Neural progenitor cell (in vitro differentiated cells): ENCODE results near the gene UNC5CL. TPM values are rescaled to one million over a fixed set of nuclear protein-coding genes. Genes with fewer than 3 reads are reported as not detected.

ENCODE experiments used
- DNase-seq: peaks from one replicate; pipeline ENCODE4 v3.0.0-alpha.2; 2016; ENCODE audit warnings: low spot score
- H2AFZ ChIP-seq: fragments of 200-600 bp; sonication (generic); replicated peaks from 2 replicates; pipeline ENCODE4 v1.6.1; 2016; ENCODE audit warnings: antibody characterized with exemption
- H3F3A ChIP-seq: fragments of 200-600 bp; sonication (generic); 2 replicates; pipeline ENCODE4 v1.6.1; 2016; ENCODE audit warnings: antibody characterized with exemption, low read depth
- H3K27ac ChIP-seq: fragments of 200-600 bp; sonication (generic); 2 replicates; pipeline ENCODE4 v1.5.1; 2016; ENCODE audit warnings: mild to moderate bottlenecking
- H3K27me3 ChIP-seq: fragments of 200-600 bp; sonication (generic); 2 replicates; pipeline ENCODE4 v1.6.1; 2016; ENCODE audit warnings: mild to moderate bottlenecking, moderate library complexity
- H3K36me3 ChIP-seq: fragments of 200-600 bp; sonication (generic); 2 replicates; pipeline ENCODE4 v1.5.1; 2016
- H3K4me1 ChIP-seq: fragments of 200-600 bp; sonication (generic); 2 replicates; pipeline ENCODE4 v1.6.1; 2016; ENCODE audit warnings: mixed run types
- H3K4me2 ChIP-seq: fragments of 200-600 bp; sonication (generic); 2 replicates; pipeline ENCODE4 v1.6.1; 2016
- H3K4me3 ChIP-seq: fragments of 200-600 bp; sonication (generic); 2 replicates; pipeline ENCODE4 v1.5.1; 2016
- H3K79me2 ChIP-seq: fragments of 200-600 bp; sonication (generic); 2 replicates; pipeline ENCODE4 v1.6.1; 2016; ENCODE audit warnings: low read depth
- H3K9ac ChIP-seq: fragments of 200-600 bp; sonication (generic); 2 replicates; pipeline ENCODE4 v1.6.1; 2016
- H3K9me3 ChIP-seq: fragments of 200-600 bp; sonication (generic); 2 replicates; pipeline ENCODE4 v1.5.1; 2016; ENCODE audit warnings: low read depth
- H4K20me1 ChIP-seq: fragments of 200-600 bp; sonication (generic); 2 replicates; pipeline ENCODE4 v1.6.1; 2016; ENCODE audit warnings: low read depth
- H3K27ac Mint-ChIP-seq: 3 replicates; pipeline ENCODE4 v1.8.0; 2021; ENCODE audit warnings: mixed read lengths
- H3K27me3 Mint-ChIP-seq: 2 replicates; pipeline ENCODE4 v1.8.0; 2022; ENCODE audit warnings: low read depth, mild to moderate bottlenecking, inconsistent platforms, moderate library complexity, mixed read lengths; ENCODE audit not compliant: insufficient read depth
- H3K36me3 Mint-ChIP-seq: 3 replicates; pipeline ENCODE4 v1.8.0; 2021; ENCODE audit warnings: mixed read lengths
- H3K4me1 Mint-ChIP-seq: 3 replicates; pipeline ENCODE4 v1.8.0; 2021; ENCODE audit warnings: mixed read lengths
- H3K4me3 Mint-ChIP-seq: 3 replicates; pipeline ENCODE4 v1.8.0; 2021; ENCODE audit warnings: mild to moderate bottlenecking, moderate library complexity, mixed read lengths
- H3K9me3 Mint-ChIP-seq: 3 replicates; pipeline ENCODE4 v1.8.0; 2020; ENCODE audit warnings: mixed read lengths
- EZH2 ChIP-seq: fragments of 200-600 bp; sonication (generic); IDR thresholded peaks from 2 replicates; pipeline ENCODE4 v1.6.1; 2017; ENCODE audit warnings: antibody characterized with exemption, mild to moderate bottlenecking, moderate library complexity
- EZH2phosphoT487 ChIP-seq: fragments of 200-600 bp; sonication (generic); IDR thresholded peaks from 2 replicates; pipeline ENCODE4 v1.6.1; 2017; ENCODE audit warnings: antibody characterized with exemption
- total RNA-seq: library from RNA; depleted of rRNA; stranded (reverse); fragments of >200 nt; gene quantifications from 2 replicates; pipeline ENCODE4 v1.2.3, GENCODE V29; 2015; ENCODE audit warnings: low replicate concordance
- TF ChIP-seq, protein P1 (sequence below): fragments of 200-600 bp; sonication (generic); IDR thresholded peaks from 2 replicates; pipeline ENCODE4 v1.5.1; 2017; ENCODE audit warnings: antibody characterized with exemption, mild to moderate bottlenecking

UNC5CL gene
- total RNA-seq, 1 donor from 2014 or later, result 2.2 TPM

DNA sequence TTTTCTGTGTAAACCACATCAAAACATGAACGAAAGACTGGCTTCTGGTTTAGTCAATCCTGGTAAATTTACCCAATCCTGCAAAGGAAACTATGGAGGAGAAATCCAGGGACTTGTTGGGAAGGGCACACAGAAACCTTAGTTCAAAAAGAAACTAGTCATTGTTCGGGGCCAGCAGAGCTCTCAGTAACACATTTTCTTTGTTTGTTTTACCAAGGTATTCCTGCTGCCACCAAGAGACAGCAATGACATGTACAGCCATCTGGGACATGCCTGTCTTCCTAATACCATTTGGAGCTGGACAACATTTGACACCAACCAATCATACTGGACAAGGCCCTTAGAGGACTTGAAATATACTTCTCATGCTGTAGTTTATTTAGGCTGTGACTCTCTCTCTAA is 24.9 kb upstream of the UNC5CL start:
- no peaks in the 10 kb centered on the region for H3K4me1 ChIP-seq
- Mint-ChIP-seq H3K9me3 (no peaks in the 10 kb centered on the region), H3K27me3 (no peaks in the 10 kb centered on the region), H3K36me3 (peaks cover 26% of the 10 kb centered on the region), H3K4me3 (no peak overlapping the region), H3K4me1 (peaks cover 2% of the 10 kb centered on the region), H3K27ac (no peak overlapping the region)
- peaks cover 4% of the 10 kb centered on the region for H3K79me2 ChIP-seq
- H2AFZ ChIP-seq, result no peak overlapping the region
- TF ChIP-seq EZH2, result no peak
- TF ChIP-seq, protein P1, sequence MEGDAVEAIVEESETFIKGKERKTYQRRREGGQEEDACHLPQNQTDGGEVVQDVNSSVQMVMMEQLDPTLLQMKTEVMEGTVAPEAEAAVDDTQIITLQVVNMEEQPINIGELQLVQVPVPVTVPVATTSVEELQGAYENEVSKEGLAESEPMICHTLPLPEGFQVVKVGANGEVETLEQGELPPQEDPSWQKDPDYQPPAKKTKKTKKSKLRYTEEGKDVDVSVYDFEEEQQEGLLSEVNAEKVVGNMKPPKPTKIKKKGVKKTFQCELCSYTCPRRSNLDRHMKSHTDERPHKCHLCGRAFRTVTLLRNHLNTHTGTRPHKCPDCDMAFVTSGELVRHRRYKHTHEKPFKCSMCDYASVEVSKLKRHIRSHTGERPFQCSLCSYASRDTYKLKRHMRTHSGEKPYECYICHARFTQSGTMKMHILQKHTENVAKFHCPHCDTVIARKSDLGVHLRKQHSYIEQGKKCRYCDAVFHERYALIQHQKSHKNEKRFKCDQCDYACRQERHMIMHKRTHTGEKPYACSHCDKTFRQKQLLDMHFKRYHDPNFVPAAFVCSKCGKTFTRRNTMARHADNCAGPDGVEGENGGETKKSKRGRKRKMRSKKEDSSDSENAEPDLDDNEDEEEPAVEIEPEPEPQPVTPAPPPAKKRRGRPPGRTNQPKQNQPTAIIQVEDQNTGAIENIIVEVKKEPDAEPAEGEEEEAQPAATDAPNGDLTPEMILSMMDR, result no peak
- no peak for TF ChIP-seq EZH2phosphoT487
- no peak overlapping the region for H3K4me3 ChIP-seq
- no peak overlapping the region for H3K9ac ChIP-seq
- H4K20me1 ChIP-seq, result no peaks in the 10 kb centered on the region
- peaks cover 4% of the 10 kb centered on the region for H3K36me3 ChIP-seq
- H3K27me3 ChIP-seq, result no peaks in the 10 kb centered on the region
- no peak overlapping the region for H3K4me2 ChIP-seq
- DNase-seq, result no peak
- H3K9me3 ChIP-seq, result no peaks in the 10 kb centered on the region
- H3F3A ChIP-seq, result peaks cover 10% of the 10 kb centered on the region
- H3K27ac ChIP-seq, result no peak overlapping the region

DNA sequence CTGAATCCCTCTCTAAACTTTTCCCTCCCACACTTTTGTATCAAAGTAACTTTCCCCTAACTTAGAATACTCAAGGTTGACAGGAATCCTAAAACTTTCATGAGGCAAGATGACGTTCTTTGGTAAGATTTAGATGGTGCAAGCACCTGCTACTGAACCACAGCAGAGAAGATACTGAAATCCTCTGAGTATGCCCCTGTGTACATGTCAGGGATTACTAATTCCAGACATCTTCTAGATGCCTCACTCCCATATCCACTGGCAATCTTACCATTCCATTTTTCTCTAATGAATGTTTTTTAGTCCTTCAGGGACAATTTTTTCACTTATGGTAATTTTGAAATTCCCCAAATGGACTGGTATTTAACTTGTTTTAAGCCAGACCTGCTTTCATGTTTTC is 23.0 kb upstream of the UNC5CL start:
- TF ChIP-seq, protein P1, result no peak
- TF ChIP-seq EZH2phosphoT487 (no peak), EZH2 (no peak)
- Histone ChIP-seq H3K79me2 (peaks cover 4% of the 10 kb centered on the region), H2AFZ (no peak overlapping the region), H3K4me1 (no peaks in the 10 kb centered on the region), H3K4me3 (no peak overlapping the region), H3F3A (peaks cover 2% of the 10 kb centered on the region), H3K9ac (no peak overlapping the region), H3K27me3 (no peaks in the 10 kb centered on the region), H4K20me1 (no peaks in the 10 kb centered on the region), H3K9me3 (no peaks in the 10 kb centered on the region), H3K36me3 (peaks cover 4% of the 10 kb centered on the region), H3K4me2 (no peak overlapping the region), H3K27ac (no peak overlapping the region)
- Mint-ChIP-seq H3K27ac (no peak overlapping the region), H3K9me3 (no peaks in the 10 kb centered on the region), H3K4me3 (no peak overlapping the region), H3K36me3 (peaks cover 26% of the 10 kb centered on the region), H3K4me1 (peaks cover 2% of the 10 kb centered on the region), H3K27me3 (no peaks in the 10 kb centered on the region)
- DNase-seq, result no peak

DNA sequence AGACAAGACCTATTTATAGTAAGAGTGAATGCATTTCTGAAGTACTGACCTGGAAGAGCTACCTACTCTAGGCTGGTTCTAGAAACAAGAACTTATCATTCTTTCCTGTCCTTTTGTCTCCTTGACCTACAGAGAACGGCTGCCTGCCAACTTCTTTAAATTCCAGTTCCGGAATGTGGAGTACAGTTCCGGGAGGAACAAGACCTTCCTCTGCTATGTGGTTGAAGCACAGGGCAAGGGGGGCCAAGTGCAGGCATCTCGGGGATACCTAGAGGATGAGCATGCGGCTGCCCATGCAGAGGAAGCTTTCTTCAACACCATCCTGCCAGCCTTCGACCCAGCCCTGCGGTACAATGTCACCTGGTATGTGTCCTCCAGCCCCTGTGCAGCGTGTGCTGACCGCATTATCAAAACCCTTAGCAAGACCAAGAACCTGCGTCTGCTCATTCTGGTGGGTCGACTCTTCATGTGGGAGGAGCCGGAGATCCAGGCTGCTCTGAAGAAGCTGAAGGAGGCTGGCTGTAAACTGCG is 22.2 kb upstream of the UNC5CL start:
- Histone ChIP-seq H3K4me2 (no peak overlapping the region), H3K4me3 (no peak overlapping the region), H3F3A (no peaks in the 10 kb centered on the region), H3K79me2 (peaks cover 2% of the 10 kb centered on the region), H4K20me1 (no peaks in the 10 kb centered on the region), H3K9ac (no peak overlapping the region), H3K27me3 (no peaks in the 10 kb centered on the region), H3K9me3 (no peaks in the 10 kb centered on the region), H3K36me3 (peaks cover 4% of the 10 kb centered on the region), H3K27ac (no peak overlapping the region), H2AFZ (no peak overlapping the region), H3K4me1 (no peaks in the 10 kb centered on the region)
- no peaks in the 10 kb centered on the region for H3K4me1 Mint-ChIP-seq
- DNase-seq, result no peak
- H3K9me3 Mint-ChIP-seq, result no peaks in the 10 kb centered on the region
- H3K27me3 Mint-ChIP-seq, result peaks cover 2% of the 10 kb centered on the region
- no peak overlapping the region for H3K27ac Mint-ChIP-seq
- TF ChIP-seq EZH2, result no peak
- TF ChIP-seq, protein P1, result no peak
- TF ChIP-seq EZH2phosphoT487, result no peak
- peaks cover 23% of the 10 kb centered on the region for H3K36me3 Mint-ChIP-seq
- no peak overlapping the region for H3K4me3 Mint-ChIP-seq
